SKM-1 (cell line): ENCODE results near the gene DHX29.
A peak's percentile ranks its signal among the peaks of the same experiment; 100 is the strongest.
"Not testable (repeated sequence)": the region's sequence is repeated elsewhere in the genome, so short reads cannot be mapped to it uniquely, and the experiment has no call there.

Experiments
- DNase-seq: peaks from one replicate; lab custom pipeline; 2025; ENCODE audit not compliant: unreplicated experiment; lab: John Stamatoyannopoulos, UW

The DHX29 gene

GRCh38 chr5:55307383-55308253 lies at the start of gene DHX29, which contains the start of gene MTREX:
DHX29 (minus strand) TSS chr5:55307694; CDS start chr5:55307573, 121 bp downstream.
MTREX (plus strand) TSS chr5:55307989; CDS start chr5:55308014, 25 bp downstream.
- peak; percentile 72 for DNase-seq

- DNase-seq: no peak
Observed at GRCh38 chr5:55356896-55357295, 49.4 kb upstream of the DHX29 start.

- no peak for DNase-seq
Observed at GRCh38 chr5:55350754-55351153, 43.3 kb upstream of the DHX29 start.

- no peak for DNase-seq
Observed at GRCh38 chr5:55347786-55348185, 40.3 kb upstream of the DHX29 start.

- DNase-seq: no peak
Observed at GRCh38 chr5:55345327-55345726, 37.8 kb upstream of the DHX29 start.

- DNase-seq: peak; percentile 15
Observed at GRCh38 chr5:55344392-55344992, 37.0 kb upstream of the DHX29 start.

- DNase-seq: no peak
Observed at GRCh38 chr5:55343609-55344008, 36.1 kb upstream of the DHX29 start.

GRCh38 chr5:55343107-55343506 lies 35.6 kb upstream of the DHX29 start:
- DNase-seq: no peak

- DNase-seq: no peak
Observed at GRCh38 chr5:55338810-55339243, 31.3 kb upstream of the DHX29 start.

GRCh38 chr5:55338092-55338613 lies 30.7 kb upstream of the DHX29 start:
- no peak for DNase-seq

- no peak for DNase-seq
Observed at GRCh38 chr5:55333811-55334210, 26.3 kb upstream of the DHX29 start.

- no peak for DNase-seq
Observed at GRCh38 chr5:55333017-55333416, 25.5 kb upstream of the DHX29 start.

GRCh38 chr5:55331321-55331720 lies 23.8 kb upstream of the DHX29 start:
- DNase-seq: no peak

- no peak for DNase-seq
Observed at GRCh38 chr5:55327281-55327680, 19.8 kb upstream of the DHX29 start.

- no peak for DNase-seq
Observed at GRCh38 chr5:55325621-55326020, 18.1 kb upstream of the DHX29 start.

GRCh38 chr5:55324815-55325418 lies 17.4 kb upstream of the DHX29 start:
- DNase-seq: peak; percentile 62

GRCh38 chr5:55324006-55324405 lies 16.5 kb upstream of the DHX29 start:
- no peak for DNase-seq

GRCh38 chr5:55320571-55320970 lies 13.1 kb upstream of the DHX29 start:
- no peak for DNase-seq

- DNase-seq: no peak
Observed at GRCh38 chr5:55319491-55319890, 12.0 kb upstream of the DHX29 start.

- DNase-seq: not testable (repeated sequence)
Observed at GRCh38 chr5:55318237-55318636, 10.7 kb upstream of the DHX29 start.

GRCh38 chr5:55316837-55317236 lies 9.3 kb upstream of the DHX29 start:
- DNase-seq: no peak

- no peak for DNase-seq
Observed at GRCh38 chr5:55316289-55316688, 8.8 kb upstream of the DHX29 start.
